IMR-90 (cell line): ENCODE measurements around the gene FDPS.

Source experiments
- BHLHE40 ChIP-seq: fragments of 150-350 bp; IDR thresholded peaks from 2 replicates; pipeline ENCODE4 v1.6.1; 2016; ENCODE audit warnings: mild to moderate bottlenecking, low read depth, low read length
- ELK1 ChIP-seq: fragments of 150-350 bp; IDR thresholded peaks from 2 replicates; pipeline ENCODE4 v1.6.1; 2016; ENCODE audit warnings: low read depth, mild to moderate bottlenecking, low read length, moderate library complexity, borderline replicate concordance
- FOS ChIP-seq: fragments of 150-350 bp; IDR thresholded peaks from 2 replicates; pipeline ENCODE4 v1.6.1; 2016; ENCODE audit warnings: low read depth, low read length
- MXI1 ChIP-seq: IDR thresholded peaks from 2 replicates; pipeline ENCODE4 v1.6.1; 2012; ENCODE audit warnings: low read depth, mild to moderate bottlenecking, low read length, moderate library complexity, borderline replicate concordance
- NFE2L2 ChIP-seq: fragments of 150-350 bp; IDR thresholded peaks from 2 replicates; pipeline ENCODE4 v1.6.1; 2016; ENCODE audit warnings: low read depth, mild to moderate bottlenecking, low read length
- POLR2A ChIP-seq: IDR thresholded peaks from 2 replicates; pipeline ENCODE4 v1.6.1; 2012; ENCODE audit warnings: mild to moderate bottlenecking, low read depth, low read length
- RAD21 ChIP-seq: IDR thresholded peaks from 2 replicates; pipeline ENCODE4 v1.6.1; 2012; ENCODE audit warnings: low read length, improper control_type of control experiment
- RCOR1 ChIP-seq: IDR thresholded peaks from 2 replicates; pipeline ENCODE4 v1.6.1; 2012; ENCODE audit warnings: mild to moderate bottlenecking, low read length, improper control_type of control experiment; ENCODE audit not compliant: insufficient replicate concordance
- RFX5 ChIP-seq: IDR thresholded peaks from 2 replicates; pipeline ENCODE4 v1.8.0; 2012; ENCODE audit warnings: low read depth, mild to moderate bottlenecking, low read length, moderate library complexity
- SMC3 ChIP-seq: fragments of 150-350 bp; IDR thresholded peaks from 2 replicates; pipeline ENCODE4 v1.6.1; 2016; ENCODE audit warnings: low read depth, mild to moderate bottlenecking, antibody characterized with exemption, low read length, moderate library complexity
- TF ChIP-seq, protein P1 (sequence below): conservative IDR thresholded peaks from 2 replicates; pipeline ENCODE4 v1.5.1; 2012; ENCODE audit warnings: mild to moderate bottlenecking, low read depth, low read length, improper control_type of control experiment
- TF ChIP-seq, protein P2 (sequence below): fragments of 150-350 bp; IDR thresholded peaks from 2 replicates; pipeline ENCODE4 v1.6.1; 2017; ENCODE audit warnings: mild to moderate bottlenecking, antibody characterized with exemption, low read length, low read depth

DNA sequence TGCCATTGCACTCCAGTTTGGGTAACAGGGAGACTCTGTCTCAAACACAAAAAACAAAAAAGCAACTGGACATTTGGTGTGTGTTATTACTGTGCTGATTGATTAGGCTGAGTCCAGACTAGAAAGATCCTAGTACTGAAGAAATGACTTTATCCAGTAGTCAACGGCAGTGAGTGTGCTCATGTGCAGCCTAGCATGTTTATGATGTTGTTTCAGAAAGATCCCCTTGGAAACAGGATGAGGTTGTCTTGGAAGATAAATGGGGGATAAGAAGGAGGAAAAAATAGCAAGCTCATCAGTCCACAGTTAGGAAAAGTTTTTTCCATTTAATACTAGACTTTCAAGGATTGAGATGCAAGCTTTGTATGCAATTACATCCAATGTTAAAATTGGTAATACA lies 26.3 kb downstream of the FDPS start:
- TF ChIP-seq, protein P1, sequence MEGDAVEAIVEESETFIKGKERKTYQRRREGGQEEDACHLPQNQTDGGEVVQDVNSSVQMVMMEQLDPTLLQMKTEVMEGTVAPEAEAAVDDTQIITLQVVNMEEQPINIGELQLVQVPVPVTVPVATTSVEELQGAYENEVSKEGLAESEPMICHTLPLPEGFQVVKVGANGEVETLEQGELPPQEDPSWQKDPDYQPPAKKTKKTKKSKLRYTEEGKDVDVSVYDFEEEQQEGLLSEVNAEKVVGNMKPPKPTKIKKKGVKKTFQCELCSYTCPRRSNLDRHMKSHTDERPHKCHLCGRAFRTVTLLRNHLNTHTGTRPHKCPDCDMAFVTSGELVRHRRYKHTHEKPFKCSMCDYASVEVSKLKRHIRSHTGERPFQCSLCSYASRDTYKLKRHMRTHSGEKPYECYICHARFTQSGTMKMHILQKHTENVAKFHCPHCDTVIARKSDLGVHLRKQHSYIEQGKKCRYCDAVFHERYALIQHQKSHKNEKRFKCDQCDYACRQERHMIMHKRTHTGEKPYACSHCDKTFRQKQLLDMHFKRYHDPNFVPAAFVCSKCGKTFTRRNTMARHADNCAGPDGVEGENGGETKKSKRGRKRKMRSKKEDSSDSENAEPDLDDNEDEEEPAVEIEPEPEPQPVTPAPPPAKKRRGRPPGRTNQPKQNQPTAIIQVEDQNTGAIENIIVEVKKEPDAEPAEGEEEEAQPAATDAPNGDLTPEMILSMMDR, result no peak
- TF ChIP-seq FOS (no peak), SMC3 (no peak), POLR2A (no peak), RFX5 (no peak), RAD21 (no peak), RCOR1 (no peak), MXI1 (no peak), BHLHE40 (no peak), ELK1 (no peak), NFE2L2 (no peak)
- TF ChIP-seq, protein P2, sequence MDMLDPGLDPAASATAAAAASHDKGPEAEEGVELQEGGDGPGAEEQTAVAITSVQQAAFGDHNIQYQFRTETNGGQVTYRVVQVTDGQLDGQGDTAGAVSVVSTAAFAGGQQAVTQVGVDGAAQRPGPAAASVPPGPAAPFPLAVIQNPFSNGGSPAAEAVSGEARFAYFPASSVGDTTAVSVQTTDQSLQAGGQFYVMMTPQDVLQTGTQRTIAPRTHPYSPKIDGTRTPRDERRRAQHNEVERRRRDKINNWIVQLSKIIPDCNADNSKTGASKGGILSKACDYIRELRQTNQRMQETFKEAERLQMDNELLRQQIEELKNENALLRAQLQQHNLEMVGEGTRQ, result no peak
